Measurements from ENCODE around the gene MPG.
"Not testable (repeated sequence)": the region's sequence is repeated elsewhere in the genome, so short reads cannot be mapped to it uniquely, and the experiment has no call there.

The MPG gene

DNA sequence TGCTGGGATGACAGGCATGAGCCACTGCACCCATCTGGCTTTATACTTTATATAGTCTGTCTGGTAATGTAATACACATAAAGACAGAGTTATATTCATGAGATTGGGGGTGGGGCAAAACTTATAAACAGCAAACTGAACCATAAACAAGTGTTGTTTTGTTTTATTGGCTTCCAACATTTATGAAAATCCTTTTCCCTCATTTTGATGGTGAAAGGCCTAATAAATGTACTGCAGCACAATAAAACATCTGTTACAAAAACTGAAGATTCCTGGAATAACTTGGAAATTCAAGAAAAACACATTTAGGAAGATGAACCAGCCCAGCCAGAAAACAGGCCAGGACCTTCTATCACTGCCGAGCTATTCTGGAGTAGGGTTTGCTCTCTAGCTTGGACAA, 44.3 kb downstream of the MPG start:
- H3K36me3 Mint-ChIP-seq (ENCODE audit: low read depth): no peaks in the 10 kb centered on the region
- H3K27ac Mint-ChIP-seq: no peak overlapping the region
- no peaks in the 10 kb centered on the region for H3K4me1 Mint-ChIP-seq
- no peaks in the 10 kb centered on the region for H3K9me3 Mint-ChIP-seq
- TF ChIP-seq, protein P1, sequence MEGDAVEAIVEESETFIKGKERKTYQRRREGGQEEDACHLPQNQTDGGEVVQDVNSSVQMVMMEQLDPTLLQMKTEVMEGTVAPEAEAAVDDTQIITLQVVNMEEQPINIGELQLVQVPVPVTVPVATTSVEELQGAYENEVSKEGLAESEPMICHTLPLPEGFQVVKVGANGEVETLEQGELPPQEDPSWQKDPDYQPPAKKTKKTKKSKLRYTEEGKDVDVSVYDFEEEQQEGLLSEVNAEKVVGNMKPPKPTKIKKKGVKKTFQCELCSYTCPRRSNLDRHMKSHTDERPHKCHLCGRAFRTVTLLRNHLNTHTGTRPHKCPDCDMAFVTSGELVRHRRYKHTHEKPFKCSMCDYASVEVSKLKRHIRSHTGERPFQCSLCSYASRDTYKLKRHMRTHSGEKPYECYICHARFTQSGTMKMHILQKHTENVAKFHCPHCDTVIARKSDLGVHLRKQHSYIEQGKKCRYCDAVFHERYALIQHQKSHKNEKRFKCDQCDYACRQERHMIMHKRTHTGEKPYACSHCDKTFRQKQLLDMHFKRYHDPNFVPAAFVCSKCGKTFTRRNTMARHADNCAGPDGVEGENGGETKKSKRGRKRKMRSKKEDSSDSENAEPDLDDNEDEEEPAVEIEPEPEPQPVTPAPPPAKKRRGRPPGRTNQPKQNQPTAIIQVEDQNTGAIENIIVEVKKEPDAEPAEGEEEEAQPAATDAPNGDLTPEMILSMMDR (IDR thresholded peaks at IDR 0.05): no peak
- no peak overlapping the region for H3K4me3 Mint-ChIP-seq
- DNase-seq: no peak
- H3K27me3 Mint-ChIP-seq (ENCODE audit: low read depth, poor library complexity): peaks cover 5% of the 10 kb centered on the region

DNA sequence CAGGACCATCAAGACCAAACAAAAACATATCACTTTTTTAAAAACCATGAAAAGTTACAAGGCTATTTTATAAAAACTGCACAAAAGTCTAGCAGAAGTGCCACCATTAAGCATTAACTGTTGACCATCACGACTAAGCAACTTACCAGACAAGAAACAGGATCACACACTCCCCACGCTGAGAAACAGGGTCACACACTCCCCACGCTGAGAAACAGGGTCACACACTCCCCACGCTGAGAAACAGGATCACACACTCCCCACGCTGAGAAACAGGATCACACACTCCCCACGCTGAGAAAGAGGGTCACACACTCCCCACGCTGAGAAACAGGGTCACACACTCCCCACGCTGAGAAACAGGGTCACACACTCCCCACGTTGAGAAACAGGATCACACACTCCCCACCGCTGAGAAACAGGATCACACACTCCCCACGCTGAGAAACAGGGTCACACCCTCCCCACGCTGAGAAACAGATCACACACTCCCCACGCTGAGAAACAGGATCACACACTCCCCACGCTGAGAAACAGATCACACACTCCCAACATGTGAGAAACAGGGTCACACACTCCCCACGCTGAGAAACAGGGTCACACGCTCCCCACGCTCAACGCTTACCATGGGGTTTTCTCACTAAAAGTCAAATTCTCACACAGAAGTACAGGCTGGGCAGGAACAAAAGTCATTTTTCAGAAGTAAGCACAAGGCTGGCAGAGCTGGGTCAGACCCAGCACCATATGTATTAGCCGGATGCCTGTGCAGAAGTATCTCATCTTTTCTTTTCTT, 45.7 kb downstream of the MPG start:
- not testable (repeated sequence) for H3K4me1 Mint-ChIP-seq; H3K4me3 Mint-ChIP-seq; H3K27ac Mint-ChIP-seq; H3K9me3 Mint-ChIP-seq; DNase-seq; H3K27me3 Mint-ChIP-seq (ENCODE audit: low read depth, poor library complexity); H3K36me3 Mint-ChIP-seq (ENCODE audit: low read depth)

DNA sequence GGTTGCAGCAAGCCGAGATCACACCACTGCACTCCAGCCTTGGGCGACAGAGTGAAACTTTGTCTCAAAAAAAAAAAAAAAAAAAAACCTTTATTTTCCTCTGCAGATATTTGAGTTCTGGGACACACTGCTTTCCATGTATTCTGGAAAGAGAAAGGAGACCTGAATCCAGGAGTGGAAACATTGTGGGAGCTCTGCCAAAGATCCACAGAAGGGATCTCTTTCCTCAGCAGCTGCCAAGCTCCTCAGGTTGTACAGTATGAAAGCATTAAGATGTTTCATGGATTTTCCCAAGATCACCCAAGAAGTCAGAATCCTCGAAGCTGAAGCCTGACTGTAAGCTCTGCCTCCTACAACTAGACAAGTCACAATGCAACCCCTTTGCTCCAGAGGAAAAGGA, 47.0 kb downstream of the MPG start:
- TF ChIP-seq, protein P1 (IDR thresholded peaks at IDR 0.05): no peak
- Mint-ChIP-seq H3K27ac (peak overlapping the region; percentile 61), H3K9me3 (no peaks in the 10 kb centered on the region), H3K27me3 (ENCODE audit: low read depth, poor library complexity) (peaks cover 5% of the 10 kb centered on the region), H3K4me1 (peaks cover 3% of the 10 kb centered on the region), H3K4me3 (no peak overlapping the region), H3K36me3 (ENCODE audit: low read depth) (peaks cover 5% of the 10 kb centered on the region)
- no peak for DNase-seq

DNA sequence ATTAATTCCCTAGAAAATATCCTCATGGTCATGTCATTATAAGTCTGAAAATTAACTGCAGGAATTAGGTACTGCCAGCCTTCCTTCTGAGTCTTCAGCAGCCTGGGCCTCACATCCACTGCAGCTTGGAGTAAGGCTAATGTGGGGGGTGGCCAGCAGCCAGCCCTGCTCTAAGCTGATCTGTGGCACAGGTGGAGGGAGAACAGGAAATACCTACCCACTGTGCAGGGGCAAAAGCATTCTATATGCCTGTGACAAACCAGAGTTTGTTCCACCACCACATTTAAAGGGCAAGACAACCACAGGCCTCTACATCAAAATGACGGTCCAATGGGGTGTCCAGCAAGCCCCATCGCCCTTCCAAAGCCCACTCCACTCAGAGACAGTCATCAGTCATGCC, 51.0 kb downstream of the MPG start:
- H3K4me3 Mint-ChIP-seq: no peak overlapping the region
- no peaks in the 10 kb centered on the region for H3K9me3 Mint-ChIP-seq
- TF ChIP-seq, protein P1 (IDR thresholded peaks at IDR 0.05): no peak
- no peak for DNase-seq
- H3K4me1 Mint-ChIP-seq: peaks cover 3% of the 10 kb centered on the region
- H3K27me3 Mint-ChIP-seq (ENCODE audit: low read depth, poor library complexity): peaks cover 2% of the 10 kb centered on the region
- H3K27ac Mint-ChIP-seq: no peak overlapping the region
- peaks cover 16% of the 10 kb centered on the region for H3K36me3 Mint-ChIP-seq (ENCODE audit: low read depth)

DNA sequence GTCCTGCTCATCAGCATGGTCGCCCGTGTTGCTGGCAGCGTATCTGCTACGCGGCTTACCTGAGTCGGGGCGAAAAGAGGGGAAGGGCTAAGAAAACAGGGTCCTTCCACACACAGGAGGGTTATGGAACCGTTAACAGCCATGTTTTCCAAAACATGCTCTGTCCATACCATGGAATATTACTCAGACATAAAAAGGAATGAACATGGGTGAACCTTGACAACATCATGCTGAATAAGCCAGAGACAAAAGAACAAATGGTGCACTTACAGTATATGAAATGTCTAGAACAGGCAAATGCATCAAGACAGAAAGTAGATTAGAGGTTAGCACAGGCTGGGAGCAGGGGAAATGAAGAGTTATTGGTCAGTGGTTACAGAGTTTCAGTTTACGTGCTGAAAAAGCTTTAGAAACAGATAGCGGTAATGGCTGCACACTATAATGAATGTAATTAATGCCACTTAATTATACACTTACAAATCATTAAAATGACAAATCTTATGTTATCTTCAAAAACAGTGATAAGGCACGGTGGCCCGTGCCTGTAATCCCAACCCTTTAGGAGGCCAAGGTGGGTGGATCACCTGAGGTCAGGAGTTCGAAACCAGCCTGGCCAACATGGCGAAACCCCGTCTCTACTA, 52.6 kb downstream of the MPG start:
- TF ChIP-seq, protein P1 (IDR thresholded peaks at IDR 0.05): no peak
- H3K4me1 Mint-ChIP-seq: peaks cover 3% of the 10 kb centered on the region
- H3K27ac Mint-ChIP-seq: no peak overlapping the region
- no peak for DNase-seq
- H3K36me3 Mint-ChIP-seq (ENCODE audit: low read depth): peaks cover 27% of the 10 kb centered on the region
- no peak overlapping the region for H3K4me3 Mint-ChIP-seq
- peaks cover 2% of the 10 kb centered on the region for H3K27me3 Mint-ChIP-seq (ENCODE audit: low read depth, poor library complexity)
- H3K9me3 Mint-ChIP-seq: no peaks in the 10 kb centered on the region

DNA sequence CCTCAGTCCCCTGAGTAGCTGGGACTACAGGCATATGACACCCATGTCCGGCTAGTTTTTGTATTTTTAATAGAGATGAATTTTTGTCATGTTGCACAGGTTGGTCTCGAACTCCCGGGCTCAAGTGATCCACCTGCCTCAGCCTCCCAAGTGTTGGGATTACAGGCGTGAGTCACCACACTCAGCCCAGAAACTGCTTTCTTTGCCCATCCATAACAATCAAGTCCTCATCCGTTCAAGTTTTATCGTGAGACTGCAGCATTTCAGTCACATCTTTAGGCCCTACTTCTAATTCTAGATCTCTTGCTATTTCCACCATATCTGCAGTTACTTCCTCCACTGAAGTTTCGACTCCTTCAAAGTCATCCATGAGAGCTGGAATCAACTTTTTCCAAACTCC, 54.1 kb downstream of the MPG start:
- Mint-ChIP-seq H3K36me3 (ENCODE audit: low read depth) (peaks cover 34% of the 10 kb centered on the region), H3K4me3 (no peak overlapping the region)
- DNase-seq: no peak

More for the DNA sequence above, 54.1 kb downstream of the MPG start:
- Mint-ChIP-seq H3K27me3 (ENCODE audit: low read depth, poor library complexity) (peaks cover 3% of the 10 kb centered on the region), H3K9me3 (peaks cover 4% of the 10 kb centered on the region), H3K27ac (no peak overlapping the region), H3K4me1 (peaks cover 3% of the 10 kb centered on the region)
- TF ChIP-seq, protein P1 (IDR thresholded peaks at IDR 0.05): no peak

Data from nephron progenitor cell (in vitro differentiated cells).